Fibroblast of lung (primary cell): ENCODE results near the gene IGFBP5.

Experiments
- EZH2 ChIP-seq: IDR thresholded peaks from 2 replicates; pipeline ENCODE4 v1.5.1; 2012; ENCODE audit warnings: low read length, control low read depth, mild to moderate bottlenecking; ENCODE audit errors: missing control alignments
- TF ChIP-seq, protein P1 (sequence below), 2 donors: IDR thresholded peaks in 1 of 2; conservative IDR thresholded peaks in 1 of 2; 1 replicate in 1 of 2; 2 replicates in 1 of 2; pipeline ENCODE4 v1.5.1; 2011 to 2012; ENCODE audit warnings: low read length in 2 of 2, control low read depth in 1 of 2, inconsistent platforms in 1 of 2, low read depth in 1 of 2, mild to moderate bottlenecking in 1 of 2

DNA sequence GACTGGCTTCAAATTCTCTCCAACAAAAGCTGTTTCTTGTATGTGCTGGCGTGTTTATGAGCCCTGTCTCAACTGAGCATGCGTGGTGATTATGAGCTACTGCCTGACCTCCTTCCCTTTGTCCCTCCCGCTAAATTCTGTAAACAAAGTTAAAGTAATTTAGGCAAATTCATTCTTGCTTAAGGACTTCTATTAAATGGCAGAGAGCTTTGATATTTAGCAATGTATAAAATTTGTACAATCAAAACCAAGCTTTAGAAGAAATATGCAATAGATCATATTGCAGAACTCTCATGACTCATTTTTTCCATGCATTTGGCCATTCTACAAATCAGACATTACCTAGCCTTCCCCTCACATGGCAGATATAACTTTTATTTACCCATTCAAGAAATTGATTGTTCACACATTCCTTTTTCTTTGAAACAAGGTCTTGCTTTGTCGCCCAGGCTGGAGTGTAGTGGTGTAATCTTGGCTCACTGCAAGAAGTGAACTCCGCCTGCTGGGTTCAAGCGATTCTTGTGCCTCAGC lies 43.9 kb downstream of the IGFBP5 start:
- TF ChIP-seq, protein P1, sequence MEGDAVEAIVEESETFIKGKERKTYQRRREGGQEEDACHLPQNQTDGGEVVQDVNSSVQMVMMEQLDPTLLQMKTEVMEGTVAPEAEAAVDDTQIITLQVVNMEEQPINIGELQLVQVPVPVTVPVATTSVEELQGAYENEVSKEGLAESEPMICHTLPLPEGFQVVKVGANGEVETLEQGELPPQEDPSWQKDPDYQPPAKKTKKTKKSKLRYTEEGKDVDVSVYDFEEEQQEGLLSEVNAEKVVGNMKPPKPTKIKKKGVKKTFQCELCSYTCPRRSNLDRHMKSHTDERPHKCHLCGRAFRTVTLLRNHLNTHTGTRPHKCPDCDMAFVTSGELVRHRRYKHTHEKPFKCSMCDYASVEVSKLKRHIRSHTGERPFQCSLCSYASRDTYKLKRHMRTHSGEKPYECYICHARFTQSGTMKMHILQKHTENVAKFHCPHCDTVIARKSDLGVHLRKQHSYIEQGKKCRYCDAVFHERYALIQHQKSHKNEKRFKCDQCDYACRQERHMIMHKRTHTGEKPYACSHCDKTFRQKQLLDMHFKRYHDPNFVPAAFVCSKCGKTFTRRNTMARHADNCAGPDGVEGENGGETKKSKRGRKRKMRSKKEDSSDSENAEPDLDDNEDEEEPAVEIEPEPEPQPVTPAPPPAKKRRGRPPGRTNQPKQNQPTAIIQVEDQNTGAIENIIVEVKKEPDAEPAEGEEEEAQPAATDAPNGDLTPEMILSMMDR (conservative IDR thresholded peaks at IDR 0.05 in 1 of 2, IDR thresholded peaks at IDR 0.05 in 1 of 2; ENCODE audit: low read depth in 1 of 2, low read length in 2 of 2): no peak
- no peak for TF ChIP-seq EZH2
